Peyer's patch (tissue), 4 donors: ENCODE data around the gene IGF2BP2. TPM values are rescaled to one million over a fixed set of nuclear protein-coding genes. Genes with fewer than 3 reads are reported as not detected.

Experiments
- DNase-seq, 3 donors: peaks; one replicate each; pipeline ENCODE4 v3.0.0-alpha.2; 2017 to 2019
- H3K27ac ChIP-seq, 4 donors: fragments of 200-600 bp; sonication (generic); one replicate each; pipeline ENCODE4 v1.5.1; 2016 to 2019
- H3K27me3 ChIP-seq, 2 donors: fragments of 200-600 bp; sonication (generic); one replicate each; pipeline ENCODE4 v1.5.1; 2019
- H3K36me3 ChIP-seq, 3 donors: fragments of 200-600 bp; sonication (generic); one replicate each; pipeline ENCODE4 v1.5.1; 2016 to 2019
- H3K4me1 ChIP-seq, 4 donors: fragments of 200-600 bp; sonication (generic); one replicate each; pipeline ENCODE4 v1.5.1; 2016 to 2019
- H3K4me3 ChIP-seq, 4 donors: fragments of 200-600 bp; sonication (generic); 1 replicate in 3 of 4; 2 replicates in 1 of 4; pipeline ENCODE4 v1.5.1; 2016 to 2019; ENCODE audit warnings: mild to moderate bottlenecking in 1 of 4
- H3K9me3 ChIP-seq, 4 donors: fragments of 200-600 bp; sonication (generic); one replicate each; pipeline ENCODE4 v1.5.1; 2016 to 2019; ENCODE audit warnings: mild to moderate bottlenecking in 1 of 4
- CTCF ChIP-seq, 6 experiments: fragments of 450-650 bp in 4 of 6; fragments of 200-600 bp in 2 of 6; sonication (generic) in 1 of 6; IDR thresholded peaks; one replicate each; pipeline ENCODE4 v1.5.1; 2017 to 2019; ENCODE audit warnings: antibody characterized with exemption in 6 of 6, mild to moderate bottlenecking in 3 of 6, moderate library complexity in 1 of 6
- POLR2A ChIP-seq, 2 donors: fragments of 450-650 bp; IDR thresholded peaks; one replicate each; pipeline ENCODE4 v1.5.1; 2017; ENCODE audit warnings: antibody characterized with exemption in 2 of 2, mild to moderate bottlenecking in 2 of 2, moderate library complexity in 2 of 2
- total RNA-seq, 4 donors: library from RNA; depleted of rRNA; stranded (reverse); fragments of >200 nt; gene quantifications; one replicate each; pipeline ENCODE4 v1.1.0, GENCODE V29; 2016

Gene IGF2BP2
- total RNA-seq, 4 donors from 2014 or later = 61.9 to 116 (median 99.8) TPM

- DNase-seq = no peak
- Histone ChIP-seq H3K9me3 (no peaks in the 10 kb centered on the region), H3K4me3 (no peak overlapping the region), H3K36me3 (peaks cover 0 to 43% (median 0%) of the 10 kb centered on the region in 3 donors), H3K27me3 (no peaks in the 10 kb centered on the region), H3K27ac (no peak overlapping the region), H3K4me1 (no peaks in the 10 kb centered on the region)
- TF ChIP-seq POLR2A (IDR thresholded peaks at IDR 0.05) (no peak), CTCF (IDR thresholded peaks at IDR 0.05) (no peak)
Observed at GRCh38 chr3:185685231-185686035, 139.4 kb downstream of the IGF2BP2 start.

DNA sequence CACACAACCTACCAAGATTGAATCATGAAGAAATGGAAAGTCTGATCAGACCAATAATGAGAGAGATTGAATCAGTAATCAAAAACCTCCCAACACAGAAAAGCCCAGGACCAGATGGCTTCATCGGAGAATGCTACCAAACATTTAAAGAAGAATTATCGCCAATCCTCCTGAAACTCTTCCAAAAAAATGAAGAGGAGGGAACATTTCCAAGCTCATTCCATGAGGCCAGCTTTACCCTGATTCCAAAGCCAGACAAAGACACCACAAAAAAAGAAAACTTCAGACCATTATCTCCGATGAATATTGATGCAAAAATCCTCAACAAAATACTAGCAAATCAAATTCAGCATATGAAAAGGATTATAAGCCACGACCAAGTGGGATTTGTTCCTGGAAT lies 144.6 kb downstream of the IGF2BP2 start:
- TF ChIP-seq CTCF (IDR thresholded peaks at IDR 0.05) = no peak
- no peak for TF ChIP-seq POLR2A (IDR thresholded peaks at IDR 0.05)
- Histone ChIP-seq H3K36me3 (peaks cover 0 to 11% (median 0%) of the 10 kb centered on the region in 3 donors), H3K4me1 (no peaks in the 10 kb centered on the region), H3K27ac (no peak overlapping the region), H3K27me3 (no peaks in the 10 kb centered on the region), H3K9me3 (no peaks in the 10 kb centered on the region), H3K4me3 (no peak overlapping the region)
- DNase-seq = no peak

DNA sequence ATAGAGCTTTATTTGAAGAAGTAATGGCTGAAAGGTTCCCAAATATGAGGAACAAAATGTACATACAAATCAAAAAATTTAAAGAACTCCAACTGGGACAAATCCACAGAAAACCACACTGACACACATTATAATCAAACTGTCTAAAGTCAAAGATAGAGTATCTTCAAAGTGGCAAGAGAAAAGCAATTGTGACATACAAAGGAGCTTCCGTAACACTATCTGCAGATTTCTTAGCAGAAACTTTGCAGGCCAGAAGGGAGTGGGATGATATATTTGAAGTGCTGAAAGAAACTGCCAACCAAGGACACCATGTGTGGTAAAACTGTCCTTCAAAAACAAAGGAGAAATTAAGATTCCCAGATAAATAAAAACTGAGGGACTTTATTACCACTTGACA lies 146.8 kb downstream of the IGF2BP2 start:
- no peak for DNase-seq
- H3K4me3 ChIP-seq = no peak overlapping the region
- peaks cover 0 to 22% (median 0%) of the 10 kb centered on the region in 3 donors for H3K36me3 ChIP-seq
- no peaks in the 10 kb centered on the region for H3K9me3 ChIP-seq
- no peaks in the 10 kb centered on the region for H3K27me3 ChIP-seq
- TF ChIP-seq CTCF (IDR thresholded peaks at IDR 0.05) (no peak), POLR2A (IDR thresholded peaks at IDR 0.05) (no peak)
- no peaks in the 10 kb centered on the region for H3K4me1 ChIP-seq
- no peak overlapping the region for H3K27ac ChIP-seq

- H3K4me1 ChIP-seq = no peaks in the 10 kb centered on the region
- TF ChIP-seq CTCF (IDR thresholded peaks at IDR 0.05) (peak in 5 of 6 experiments; percentile 11 to 80 (median 75)), POLR2A (IDR thresholded peaks at IDR 0.05) (no peak)
- H3K9me3 ChIP-seq = no peaks in the 10 kb centered on the region
- H3K4me3 ChIP-seq = no peak overlapping the region
- H3K36me3 ChIP-seq = peaks cover 0 to 20% (median 0%) of the 10 kb centered on the region in 3 donors
- no peak for DNase-seq
- no peaks in the 10 kb centered on the region for H3K27me3 ChIP-seq
- H3K27ac ChIP-seq = no peak overlapping the region
Observed at GRCh38 chr3:185677146-185677829, 147.6 kb downstream of the IGF2BP2 start.

DNA sequence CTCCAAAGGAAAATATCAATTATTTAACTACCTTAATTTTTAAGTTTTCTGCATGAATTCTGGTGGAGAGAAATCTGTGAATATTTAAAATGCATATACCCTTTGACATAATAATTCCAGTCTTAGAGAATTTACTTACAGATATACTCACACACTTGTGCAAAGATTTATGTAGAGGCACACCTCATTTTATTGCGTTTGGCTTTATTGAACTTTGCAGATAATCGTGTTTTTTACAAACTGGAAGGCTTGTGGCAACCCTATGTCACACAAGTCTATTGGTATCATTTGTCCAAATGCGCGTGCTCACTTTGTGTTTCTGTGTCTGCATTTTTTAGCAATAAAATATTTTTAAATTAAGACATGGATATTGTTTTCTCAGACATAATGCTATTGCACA lies 157.3 kb downstream of the IGF2BP2 start:
- H3K4me3 ChIP-seq = no peak overlapping the region
- H3K27ac ChIP-seq = no peak overlapping the region
- no peaks in the 10 kb centered on the region for H3K4me1 ChIP-seq
- DNase-seq = no peak
- no peaks in the 10 kb centered on the region for H3K27me3 ChIP-seq
- peaks cover 0 to 24% (median 0%) of the 10 kb centered on the region in 3 donors for H3K36me3 ChIP-seq
- H3K9me3 ChIP-seq = no peaks in the 10 kb centered on the region
- no peak for TF ChIP-seq CTCF (IDR thresholded peaks at IDR 0.05)
- no peak for TF ChIP-seq POLR2A (IDR thresholded peaks at IDR 0.05)
